ENCODE data around the gene CEP57L1. TPM values are rescaled to one million over a fixed set of nuclear protein-coding genes. Genes with fewer than 3 reads are reported as not detected.
"Not testable (repeated sequence)": the region's sequence is repeated elsewhere in the genome, so short reads cannot be mapped to it uniquely, and the experiment has no call there.

CEP57L1 gene
- total and polyA plus RNA-seq, 4 donors, result 8.5 to 21.9 (median 13.4) TPM

- no peak for ATAC-seq (ENCODE audit: low FRiP score)
- Histone ChIP-seq H3K9me3 (ENCODE audit: control insufficient read depth, low read length) (no peaks in the 10 kb centered on the region), H3K4me3 (ENCODE audit: low read length in 2 of 2) (no peak overlapping the region), H3K36me3 (ENCODE audit: control insufficient read depth in 1 of 2, insufficient read depth in 2 of 2, low read length in 1 of 2) (no peaks in the 10 kb centered on the region), H3K27ac (ENCODE audit: low read depth in 1 of 2, low read length in 2 of 2) (no peak overlapping the region), H3K27me3 (ENCODE audit: control insufficient read depth in 1 of 2, insufficient read depth in 2 of 2, low read length in 1 of 2) (no peaks in the 10 kb centered on the region), H3K4me1 (ENCODE audit: control insufficient read depth in 1 of 2, insufficient read depth in 2 of 2, low read length in 2 of 2) (peaks cover 2 to 9% of the 10 kb centered on the region in 2 donors)
- no peak for DNase-seq
- intact Hi-C loops (cut with DNase I), result no loop called here
- 58 to 67% methylated on average over 3 of the region's 3 CpGs for WGBS, 2 donors
Measured at GRCh38 chr6:109125504-109125903, 30.2 kb downstream of the CEP57L1 start.

GRCh38 chr6:109130065-109130464 is 34.8 kb downstream of the CEP57L1 start:
- Histone ChIP-seq H3K36me3 (ENCODE audit: control insufficient read depth in 1 of 2, insufficient read depth in 2 of 2, low read length in 1 of 2) (no peaks in the 10 kb centered on the region), H3K4me1 (ENCODE audit: control insufficient read depth in 1 of 2, insufficient read depth in 2 of 2, low read length in 2 of 2) (no peaks in the 10 kb centered on the region), H3K4me3 (ENCODE audit: low read length in 2 of 2) (no peak overlapping the region), H3K27ac (ENCODE audit: low read depth in 1 of 2, low read length in 2 of 2) (no peak overlapping the region), H3K9me3 (ENCODE audit: control insufficient read depth, low read length) (no peaks in the 10 kb centered on the region), H3K27me3 (ENCODE audit: control insufficient read depth in 1 of 2, insufficient read depth in 2 of 2, low read length in 1 of 2) (no peaks in the 10 kb centered on the region)
- whole genome bisulfite sequencing, 2 donors, result 92 to 95% methylated on average over 3 of the region's 3 CpGs
- DNase-seq (no peak), ATAC-seq (ENCODE audit: low FRiP score) (no peak)
- intact Hi-C loops (cut with DNase I), result no loop called here

GRCh38 chr6:109135600-109135999 is 40.3 kb downstream of the CEP57L1 start:
- intact Hi-C loops (cut with DNase I); ATAC-seq (ENCODE audit: low FRiP score); H3K9me3 ChIP-seq (ENCODE audit: control insufficient read depth, low read length); H3K27ac ChIP-seq (ENCODE audit: low read depth in 1 of 2, low read length in 2 of 2); DNase-seq; H3K27me3 ChIP-seq (ENCODE audit: control insufficient read depth in 1 of 2, insufficient read depth in 2 of 2, low read length in 1 of 2); H3K4me1 ChIP-seq (ENCODE audit: control insufficient read depth in 1 of 2, insufficient read depth in 2 of 2, low read length in 2 of 2); H3K36me3 ChIP-seq (ENCODE audit: control insufficient read depth in 1 of 2, insufficient read depth in 2 of 2, low read length in 1 of 2); H3K4me3 ChIP-seq (ENCODE audit: low read length in 2 of 2): not testable (repeated sequence)
- WGBS, 2 donors, result 96 to 100% methylated on average over 1 of the region's 1 CpG

- H3K27me3 ChIP-seq (ENCODE audit: control insufficient read depth in 1 of 2, insufficient read depth in 2 of 2, low read length in 1 of 2), result not testable (repeated sequence)
Measured at GRCh38 chr6:109136039-109136438, 40.7 kb downstream of the CEP57L1 start.

GRCh38 chr6:109136530-109136929 is 41.2 kb downstream of the CEP57L1 start:
- H3K4me3 ChIP-seq (ENCODE audit: low read length in 2 of 2); intact Hi-C loops (cut with DNase I); H3K36me3 ChIP-seq (ENCODE audit: control insufficient read depth in 1 of 2, insufficient read depth in 2 of 2, low read length in 1 of 2); DNase-seq; H3K27me3 ChIP-seq (ENCODE audit: control insufficient read depth in 1 of 2, insufficient read depth in 2 of 2, low read length in 1 of 2); H3K9me3 ChIP-seq (ENCODE audit: control insufficient read depth, low read length); H3K27ac ChIP-seq (ENCODE audit: low read depth in 1 of 2, low read length in 2 of 2); ATAC-seq (ENCODE audit: low FRiP score); H3K4me1 ChIP-seq (ENCODE audit: control insufficient read depth in 1 of 2, insufficient read depth in 2 of 2, low read length in 2 of 2): not testable (repeated sequence)
- WGBS, 2 donors, result 99 to 100% methylated on average over 6 of the region's 6 CpGs

More at GRCh38 chr6:109136039-109136438, 40.7 kb downstream of the CEP57L1 start:
- H3K9me3 ChIP-seq (ENCODE audit: control insufficient read depth, low read length); intact Hi-C loops (cut with DNase I); H3K4me3 ChIP-seq (ENCODE audit: low read length in 2 of 2); H3K36me3 ChIP-seq (ENCODE audit: control insufficient read depth in 1 of 2, insufficient read depth in 2 of 2, low read length in 1 of 2); H3K27ac ChIP-seq (ENCODE audit: low read depth in 1 of 2, low read length in 2 of 2); ATAC-seq (ENCODE audit: low FRiP score); H3K4me1 ChIP-seq (ENCODE audit: control insufficient read depth in 1 of 2, insufficient read depth in 2 of 2, low read length in 2 of 2); DNase-seq: not testable (repeated sequence)
- WGBS, 2 donors, result 94 to 95% methylated on average over 5 to 6 of the region's 6 CpGs

- WGBS, 2 donors, result 93 to 94% methylated on average over 6 of the region's 6 CpGs
- H3K4me1 ChIP-seq (ENCODE audit: control insufficient read depth in 1 of 2, insufficient read depth in 2 of 2, low read length in 2 of 2), result no peaks in the 10 kb centered on the region
- no peak overlapping the region for H3K27ac ChIP-seq (ENCODE audit: low read depth in 1 of 2, low read length in 2 of 2)
- intact Hi-C loops (cut with DNase I), result no loop called here
- DNase-seq (no peak), ATAC-seq (ENCODE audit: low FRiP score) (no peak)
- H3K27me3 ChIP-seq (ENCODE audit: control insufficient read depth in 1 of 2, insufficient read depth in 2 of 2, low read length in 1 of 2), result no peaks in the 10 kb centered on the region
- no peaks in the 10 kb centered on the region for H3K9me3 ChIP-seq (ENCODE audit: control insufficient read depth, low read length)
- H3K4me3 ChIP-seq (ENCODE audit: low read length in 2 of 2), result no peak overlapping the region
- H3K36me3 ChIP-seq (ENCODE audit: control insufficient read depth in 1 of 2, insufficient read depth in 2 of 2, low read length in 1 of 2), result no peaks in the 10 kb centered on the region
Measured at GRCh38 chr6:109139109-109139508, 43.8 kb downstream of the CEP57L1 start.

- H3K36me3 ChIP-seq (ENCODE audit: control insufficient read depth in 1 of 2, insufficient read depth in 2 of 2, low read length in 1 of 2); H3K27me3 ChIP-seq (ENCODE audit: control insufficient read depth in 1 of 2, insufficient read depth in 2 of 2, low read length in 1 of 2); H3K4me1 ChIP-seq (ENCODE audit: control insufficient read depth in 1 of 2, insufficient read depth in 2 of 2, low read length in 2 of 2); H3K27ac ChIP-seq (ENCODE audit: low read depth in 1 of 2, low read length in 2 of 2); ATAC-seq (ENCODE audit: low FRiP score); intact Hi-C loops (cut with DNase I); DNase-seq; H3K4me3 ChIP-seq (ENCODE audit: low read length in 2 of 2); H3K9me3 ChIP-seq (ENCODE audit: control insufficient read depth, low read length): not testable (repeated sequence)
Measured at GRCh38 chr6:109142067-109142466, 46.8 kb downstream of the CEP57L1 start.

- DNase-seq (no peak), ATAC-seq (ENCODE audit: low FRiP score) (no peak)
- no peak overlapping the region for H3K4me3 ChIP-seq (ENCODE audit: low read length in 2 of 2)
- H3K36me3 ChIP-seq (ENCODE audit: control insufficient read depth in 1 of 2, insufficient read depth in 2 of 2, low read length in 1 of 2), result no peaks in the 10 kb centered on the region
- H3K9me3 ChIP-seq (ENCODE audit: control insufficient read depth, low read length), result no peaks in the 10 kb centered on the region
- H3K4me1 ChIP-seq (ENCODE audit: control insufficient read depth in 1 of 2, insufficient read depth in 2 of 2, low read length in 2 of 2), result no peaks in the 10 kb centered on the region
- H3K27me3 ChIP-seq (ENCODE audit: control insufficient read depth in 1 of 2, insufficient read depth in 2 of 2, low read length in 1 of 2), result no peaks in the 10 kb centered on the region
- intact Hi-C loops (cut with DNase I), result no loop called here
- H3K27ac ChIP-seq (ENCODE audit: low read depth in 1 of 2, low read length in 2 of 2), result no peak overlapping the region
Measured at GRCh38 chr6:109143191-109143590, 47.9 kb downstream of the CEP57L1 start.

- H3K27me3 ChIP-seq (ENCODE audit: control insufficient read depth in 1 of 2, insufficient read depth in 2 of 2, low read length in 1 of 2); H3K4me3 ChIP-seq (ENCODE audit: low read length in 2 of 2); H3K27ac ChIP-seq (ENCODE audit: low read depth in 1 of 2, low read length in 2 of 2); intact Hi-C loops (cut with DNase I); H3K36me3 ChIP-seq (ENCODE audit: control insufficient read depth in 1 of 2, insufficient read depth in 2 of 2, low read length in 1 of 2); H3K9me3 ChIP-seq (ENCODE audit: control insufficient read depth, low read length); DNase-seq; H3K4me1 ChIP-seq (ENCODE audit: control insufficient read depth in 1 of 2, insufficient read depth in 2 of 2, low read length in 2 of 2); ATAC-seq (ENCODE audit: low FRiP score): not testable (repeated sequence)
- 90 to 91% methylated on average over 4 to 5 of the region's 5 CpGs for WGBS, 2 donors
Measured at GRCh38 chr6:109148251-109148650, 52.9 kb downstream of the CEP57L1 start.

Measured in aorta (tissue), 5 donors.